ENCODE results near the gene MMP12.

The MMP12 gene

GRCh38 chr11:102849311-102849710 lies 25.5 kb downstream of the MMP12 start:
- no peak for DNase-seq

- no peak for DNase-seq
Measured at GRCh38 chr11:102846292-102846691, 28.5 kb downstream of the MMP12 start.

- no peak for DNase-seq
Measured at GRCh38 chr11:102843489-102843888, 31.3 kb downstream of the MMP12 start, which contains the start of gene MMP3. Gene MMP3, minus strand, starts transcription at chr11:102843609. Its CDS starts 63 bp downstream, at chr11:102843546.

GRCh38 chr11:102842930-102843329 lies 31.9 kb downstream of the MMP12 start:
- no peak for DNase-seq

DNA sequence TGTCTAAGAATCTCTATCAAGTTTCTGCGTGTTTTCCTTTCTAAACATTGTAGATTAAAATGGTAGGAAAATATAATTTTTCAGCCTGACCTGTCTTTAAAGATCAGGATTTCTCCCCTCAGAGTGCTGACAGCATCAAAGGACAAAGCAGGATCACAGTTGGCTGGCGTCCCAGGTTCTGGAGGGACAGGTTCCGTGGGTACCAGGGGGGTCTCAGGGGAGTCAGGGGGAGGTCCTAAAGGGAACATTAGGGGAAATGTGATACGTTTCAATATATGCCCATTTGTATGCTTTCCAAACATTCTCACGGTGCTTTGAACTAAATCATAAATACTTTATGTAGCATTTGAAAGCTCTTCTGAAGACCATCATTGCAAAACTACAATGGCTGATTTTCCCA lies 34.8 kb downstream of the MMP12 start:
- no peak for DNase-seq

- no peak for DNase-seq
Measured at GRCh38 chr11:102837646-102838045, 37.1 kb downstream of the MMP12 start.

- DNase-seq = no peak
Measured at GRCh38 chr11:102837156-102837555, 37.6 kb downstream of the MMP12 start.

DNA sequence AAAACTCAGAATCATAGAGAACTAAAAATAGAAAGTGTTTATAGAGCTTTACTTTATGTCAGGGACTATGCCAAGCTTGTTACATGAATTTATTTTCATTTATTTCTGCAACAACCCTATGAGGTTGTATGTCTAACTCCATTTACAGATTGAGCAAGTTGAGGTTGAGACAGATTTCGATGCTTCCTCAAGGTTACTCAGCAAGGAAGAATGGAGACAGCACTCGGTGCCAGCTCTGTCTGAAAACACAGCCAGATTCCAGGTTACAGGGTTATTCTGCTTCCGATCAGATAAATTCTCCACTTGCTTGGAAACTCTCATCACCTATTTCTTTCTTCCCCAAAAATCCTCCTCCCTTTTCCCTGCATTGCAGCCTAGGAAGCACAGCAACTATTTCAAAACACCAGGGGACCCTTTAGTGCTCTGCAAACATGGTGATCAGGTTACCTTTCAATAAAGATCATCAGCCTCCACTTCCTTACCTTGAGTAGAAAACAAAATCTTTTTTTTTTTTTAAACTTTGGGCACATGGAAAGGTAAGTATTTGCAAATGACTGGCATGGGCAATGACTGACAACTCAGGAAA lies 38.4 kb downstream of the MMP12 start:
- DNase-seq = no peak

GRCh38 chr11:102833731-102834130 lies 41.1 kb downstream of the MMP12 start:
- DNase-seq = no peak

DNA sequence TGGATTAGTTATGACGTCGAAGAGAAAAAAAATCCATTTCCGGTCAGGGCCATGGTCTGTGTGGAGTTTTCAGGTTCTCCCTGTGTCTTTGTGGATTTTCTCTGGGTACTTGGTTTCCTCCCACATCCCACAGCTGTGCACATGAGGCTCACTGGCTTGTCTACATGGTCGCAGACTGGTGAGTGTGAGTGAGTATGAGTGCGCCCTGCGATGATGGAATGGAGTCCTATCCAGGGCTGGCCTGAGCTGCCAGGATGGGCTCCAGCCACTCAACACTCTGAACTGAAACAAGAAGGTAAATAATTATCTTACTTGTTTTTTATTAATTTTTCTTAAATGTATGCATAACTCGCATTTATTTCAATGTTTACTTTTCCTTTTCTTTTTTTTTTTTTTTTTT lies 42.2 kb downstream of the MMP12 start:
- DNase-seq = no peak

DNA sequence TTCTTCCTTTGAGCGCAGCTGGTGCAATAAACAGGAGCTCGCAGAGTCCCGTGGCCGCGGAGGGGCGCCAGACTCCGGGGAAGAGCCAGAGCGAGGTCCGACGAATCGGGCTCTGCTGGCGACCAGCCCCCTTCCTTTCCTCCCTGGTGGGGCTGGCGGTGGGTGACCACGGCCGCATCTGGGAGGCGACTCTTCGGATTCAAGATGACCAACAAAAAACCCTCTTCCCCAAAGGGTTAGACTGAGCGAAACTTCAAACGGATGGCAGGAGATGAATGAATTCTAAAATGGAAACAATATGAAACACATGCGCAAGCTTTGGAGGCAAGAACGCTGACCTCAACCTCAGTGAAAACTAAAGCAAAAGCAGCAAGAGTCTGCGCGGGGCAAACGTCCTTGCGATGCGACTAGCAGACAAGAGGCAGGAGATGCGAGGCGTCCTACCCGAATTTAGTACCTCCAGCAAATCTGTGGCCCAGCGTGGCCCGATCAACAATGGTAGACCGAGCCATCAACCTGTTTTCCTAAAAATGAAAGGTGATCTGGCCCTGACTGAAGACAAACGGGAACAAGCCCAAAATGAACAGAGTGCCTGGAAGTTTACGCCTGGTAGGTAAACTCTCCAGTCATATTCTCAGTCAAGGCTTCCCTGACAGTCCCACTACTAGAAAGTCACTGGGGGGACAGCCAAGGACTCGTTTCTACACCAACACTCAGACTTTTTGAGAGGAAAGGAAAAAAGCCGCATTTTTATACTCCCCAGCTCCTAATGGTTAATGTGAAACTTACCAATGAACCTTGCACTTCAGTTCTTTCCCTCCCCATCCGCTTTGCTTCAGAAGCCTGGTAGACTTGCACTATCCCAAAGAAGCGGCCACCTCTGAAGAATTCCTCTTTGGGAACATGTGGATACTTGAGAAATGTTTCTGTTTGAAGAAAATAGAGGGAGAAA lies 43.0 kb downstream of the MMP12 start:
- no peak for DNase-seq

DNA sequence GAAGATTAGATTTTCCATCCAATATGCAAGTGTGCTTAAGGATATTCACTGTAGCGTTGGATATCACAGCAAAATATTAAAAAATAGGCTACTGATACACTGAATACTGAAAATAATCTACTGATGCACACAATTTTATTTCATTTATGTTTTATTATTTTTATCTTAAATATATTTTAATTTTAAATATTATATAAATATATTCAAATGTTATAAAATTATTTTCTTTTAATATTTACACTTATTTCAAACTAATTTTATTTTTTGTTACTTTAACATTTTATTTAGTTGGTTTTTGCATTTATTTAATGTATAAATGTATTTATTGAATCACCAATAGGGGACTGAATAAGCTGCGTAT lies 43.7 kb downstream of the MMP12 start:
- DNase-seq = no peak

- DNase-seq = no peak
Measured at GRCh38 chr11:102830001-102830727, 44.6 kb downstream of the MMP12 start.

DNA sequence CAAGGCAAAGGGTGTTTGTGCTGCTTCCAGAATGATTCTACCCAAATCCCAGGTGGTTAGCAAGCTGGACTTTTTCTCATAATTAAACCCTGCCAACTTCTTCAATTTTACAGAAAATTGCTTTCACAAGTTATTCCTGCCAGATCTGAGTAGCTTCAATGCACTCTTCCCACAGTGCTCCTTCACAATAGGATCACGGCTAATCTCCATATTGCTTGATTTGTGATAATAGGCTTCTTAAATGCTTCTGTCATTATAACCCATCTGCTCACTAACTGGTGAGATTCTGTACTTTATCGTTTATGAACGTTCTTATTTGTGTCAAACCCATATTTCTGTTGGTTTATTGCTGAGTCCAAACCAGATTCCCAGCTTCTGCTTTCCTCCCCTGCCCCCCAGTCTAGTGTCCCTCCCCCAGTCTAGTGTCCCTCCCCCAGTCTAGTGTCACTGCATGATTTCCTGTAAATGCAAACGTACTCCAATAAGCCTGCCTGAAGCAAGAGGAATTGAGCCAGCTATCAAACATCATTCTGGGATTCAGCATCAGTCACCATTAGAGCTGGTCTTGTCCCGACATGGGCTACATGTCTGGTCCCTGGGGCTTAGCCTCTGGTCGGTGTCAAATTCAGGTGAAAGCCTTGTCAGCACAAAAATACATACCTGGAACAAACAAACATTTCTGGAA lies 45.3 kb downstream of the MMP12 start:
- no peak for DNase-seq

- no peak for DNase-seq
Measured at GRCh38 chr11:102824556-102824955, 50.2 kb downstream of the MMP12 start.

GRCh38 chr11:102819491-102819890 lies 55.3 kb downstream of the MMP12 start:
- no peak for DNase-seq

- no peak for DNase-seq
Measured at GRCh38 chr11:102813484-102813883, 61.3 kb downstream of the MMP12 start.

Measured in NCI-H1694 (cell line).